ENCODE data around the gene ATP6AP1. TPM values are rescaled to one million over a fixed set of nuclear protein-coding genes. Genes with fewer than 3 reads are reported as not detected.
A peak's percentile ranks its signal among the peaks of the same experiment; 100 is the strongest.

Gene ATP6AP1
- polyA plus RNA-seq, 4 donors, result 34.0 to 157 (median 57.4) TPM

DNA sequence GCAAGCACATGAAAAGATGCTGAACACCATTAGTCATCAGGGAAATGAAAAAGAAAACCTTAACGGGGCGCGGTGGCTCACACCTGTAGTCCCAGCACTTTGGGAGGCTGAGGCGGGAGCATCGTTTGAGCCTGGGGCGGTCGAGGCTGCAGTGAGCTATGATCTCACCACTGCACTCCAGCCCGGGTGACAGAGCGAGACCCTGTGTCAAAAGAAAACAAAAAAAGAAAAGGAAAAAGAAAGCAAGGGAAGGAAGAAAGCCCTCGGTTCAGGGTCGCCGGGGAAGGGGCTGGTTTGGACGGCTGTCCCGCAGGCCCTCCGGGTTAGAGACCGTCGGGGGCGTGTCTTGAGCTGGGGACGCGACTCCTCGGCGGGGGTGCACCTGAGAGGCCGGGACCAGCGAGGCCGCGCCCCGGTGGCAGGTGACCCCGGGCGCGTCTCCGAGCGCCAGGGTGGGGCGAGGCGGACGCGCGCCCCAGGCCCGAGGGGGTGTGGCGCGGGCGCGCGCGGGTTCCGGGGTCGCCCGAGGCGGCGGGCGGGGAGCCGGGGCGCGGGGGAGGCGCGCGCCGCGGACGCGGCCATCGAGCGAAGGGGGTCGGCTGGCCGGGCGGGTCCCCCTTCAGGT, 29.1 kb downstream of the ATP6AP1 start:
- Histone ChIP-seq H3K27me3 (ENCODE audit: control insufficient read depth in 3 of 3, insufficient read depth in 3 of 3, low read length in 3 of 3) (no peaks in the 10 kb centered on the region), H3K4me1 (ENCODE audit: control insufficient read depth in 3 of 3, insufficient read depth in 2 of 3, low read depth in 1 of 3, low read length in 2 of 3) (peaks cover 0 to 6% (median 0%) of the 10 kb centered on the region in 3 donors), H3K27ac (ENCODE audit: low read depth in 1 of 3, low read length in 2 of 3) (peak overlapping the region in 2 of 3 donors; percentile 53 to 62), H3K9me3 (ENCODE audit: control insufficient read depth in 2 of 2, insufficient read depth in 1 of 2, low read depth in 1 of 2, low read length in 1 of 2) (no peaks in the 10 kb centered on the region), H3K36me3 (ENCODE audit: control insufficient read depth in 3 of 3, insufficient read depth in 2 of 3, low read depth in 1 of 3, low read length in 3 of 3) (peaks cover 0 to 28% (median 0%) of the 10 kb centered on the region in 3 donors), H3K4me3 (ENCODE audit: low read depth in 1 of 3, low read length in 3 of 3) (peak overlapping the region; percentile 23 to 62 (median 47))
- WGBS, 3 donors, result 2 to 44% (median 17%) methylated on average over 34 to 65 of the region's 65 CpGs
- FAIRE-seq, result no peak
- peak; percentile 59 to 80 for DNase-seq

DNA sequence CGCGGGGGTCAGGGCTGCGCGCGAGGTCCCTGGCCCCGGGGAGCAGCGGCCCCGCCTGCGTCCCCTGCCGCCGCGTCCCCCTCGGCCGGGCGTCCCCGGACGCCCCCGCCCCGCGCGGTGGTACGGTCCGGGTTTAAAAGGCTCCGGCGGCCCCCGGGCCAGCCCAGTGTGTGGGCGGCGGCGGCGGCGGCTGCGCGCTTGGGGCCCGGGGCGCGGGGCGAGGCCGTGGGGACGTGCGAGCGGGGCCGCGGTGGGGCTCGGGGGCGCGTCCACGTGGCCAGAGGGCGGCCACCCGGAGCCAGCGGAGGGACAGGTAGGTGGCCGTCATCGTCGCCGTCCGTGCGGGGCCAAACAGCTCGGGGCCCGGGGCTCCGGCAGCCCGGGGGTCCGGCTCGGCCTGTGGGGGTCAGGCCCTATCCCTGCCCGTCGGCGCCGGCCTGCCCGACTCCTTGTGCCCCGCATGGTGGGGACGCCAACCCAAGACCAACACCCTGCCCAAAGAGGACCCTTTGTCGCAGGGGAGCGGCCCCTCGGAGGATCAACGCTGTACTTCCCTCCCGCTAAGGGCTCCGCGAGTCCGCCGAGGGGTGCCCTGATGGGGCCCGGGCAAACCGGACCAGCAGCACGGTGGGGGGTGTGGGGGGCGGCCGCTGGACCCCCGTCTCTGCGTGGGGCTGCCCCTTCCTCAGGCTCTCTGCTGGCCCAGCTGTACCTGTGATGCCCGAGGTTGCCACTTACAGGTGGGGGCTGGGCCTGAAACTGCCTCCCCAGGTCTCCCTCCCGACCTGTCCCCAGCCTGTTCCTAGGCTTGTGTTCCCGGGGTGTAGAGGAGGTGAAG, 29.9 kb downstream of the ATP6AP1 start, which contains the start of gene PLXNA3:
PLXNA3 (plus strand) TSS at position 166 of the 838 bp plus-strand sequence. CDS start 1,903 bp downstream, outside the sequence.
- Histone ChIP-seq H3K27me3 (ENCODE audit: control insufficient read depth in 3 of 3, insufficient read depth in 3 of 3, low read length in 3 of 3) (no peaks in the 10 kb centered on the region), H3K27ac (ENCODE audit: low read depth in 1 of 3, low read length in 2 of 3) (peak within 1 kb of the TSS in 2 of 3 donors; percentile 61 to 62), H3K4me3 (ENCODE audit: low read depth in 1 of 3, low read length in 3 of 3) (peak within 1 kb of the TSS; percentile 41 to 85 (median 62)), H3K4me1 (ENCODE audit: control insufficient read depth in 3 of 3, insufficient read depth in 2 of 3, low read depth in 1 of 3, low read length in 2 of 3) (peaks cover 0 to 6% (median 0%) of the 10 kb centered on the region in 3 donors), H3K9me3 (ENCODE audit: control insufficient read depth in 2 of 2, insufficient read depth in 1 of 2, low read depth in 1 of 2, low read length in 1 of 2) (no peaks in the 10 kb centered on the region), H3K36me3 (ENCODE audit: control insufficient read depth in 3 of 3, insufficient read depth in 2 of 3, low read depth in 1 of 3, low read length in 3 of 3) (peaks cover 0 to 32% (median 0%) of the 10 kb centered on the region in 3 donors)
- peak; percentile 36 to 78 for DNase-seq
- WGBS, 3 donors, result 0 to 48% (median 8%) methylated on average over 29 to 88 of the region's 88 CpGs
- no peak for FAIRE-seq

DNA sequence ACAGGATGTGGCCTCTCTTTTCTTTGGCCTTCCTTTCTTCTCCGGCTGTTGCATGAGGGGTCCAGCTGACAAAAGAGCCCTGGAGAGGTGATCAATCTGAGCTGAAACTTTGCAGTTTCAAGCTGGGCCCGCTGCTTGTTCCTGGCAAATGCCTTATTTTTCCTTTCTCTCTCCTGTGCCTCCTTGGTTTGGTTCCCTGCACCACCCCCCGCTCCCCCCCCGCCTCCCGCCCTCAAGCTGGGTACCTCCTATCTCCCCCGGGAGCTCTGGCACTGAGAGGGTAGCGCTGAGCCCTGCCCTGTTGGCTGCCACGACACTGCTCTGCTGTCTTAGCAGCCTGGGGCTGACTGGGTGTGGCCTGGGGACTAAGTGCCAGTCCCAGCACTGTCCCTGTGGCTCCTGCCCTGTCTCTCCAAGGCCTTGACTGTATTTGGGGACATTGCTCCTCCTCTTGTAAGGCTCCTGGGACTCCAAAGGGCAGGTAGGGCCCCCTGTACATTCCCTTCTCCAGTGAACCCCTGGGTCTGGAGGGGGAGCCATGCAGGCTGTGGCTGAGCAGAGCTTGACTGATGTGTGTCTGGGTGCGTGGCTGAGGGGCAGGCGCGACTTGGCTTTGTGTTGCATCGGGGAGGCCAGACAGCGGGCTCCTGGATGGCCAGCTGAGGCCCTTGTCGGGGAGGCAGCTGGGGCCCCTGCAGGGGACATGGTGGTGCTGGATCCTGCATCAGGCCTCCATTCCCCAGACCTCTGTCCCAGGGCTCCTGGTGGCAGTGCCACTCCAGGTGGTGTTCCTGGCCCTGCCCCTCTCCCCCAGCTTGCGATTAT, 30.7 kb downstream of the ATP6AP1 start:
- WGBS, 3 donors, result 22 to 54% (median 34%) methylated on average over 6 to 15 of the region's 15 CpGs
- no peaks in the 10 kb centered on the region for H3K9me3 ChIP-seq (ENCODE audit: control insufficient read depth in 2 of 2, insufficient read depth in 1 of 2, low read depth in 1 of 2, low read length in 1 of 2)
- peak overlapping the region; percentile 41 to 85 (median 62) for H3K4me3 ChIP-seq (ENCODE audit: low read depth in 1 of 3, low read length in 3 of 3)
- peak; percentile 46 to 60 for DNase-seq
- no peaks in the 10 kb centered on the region for H3K27me3 ChIP-seq (ENCODE audit: control insufficient read depth in 3 of 3, insufficient read depth in 3 of 3, low read length in 3 of 3)
- no peak for FAIRE-seq
- peaks cover 0 to 39% (median 0%) of the 10 kb centered on the region in 3 donors for H3K36me3 ChIP-seq (ENCODE audit: control insufficient read depth in 3 of 3, insufficient read depth in 2 of 3, low read depth in 1 of 3, low read length in 3 of 3)
- H3K27ac ChIP-seq (ENCODE audit: low read depth in 1 of 3, low read length in 2 of 3), result peak overlapping the region in 2 of 3 donors; percentile 54 to 61
- H3K4me1 ChIP-seq (ENCODE audit: control insufficient read depth in 3 of 3, insufficient read depth in 2 of 3, low read depth in 1 of 3, low read length in 2 of 3), result peaks cover 0 to 6% (median 0%) of the 10 kb centered on the region in 3 donors

DNA sequence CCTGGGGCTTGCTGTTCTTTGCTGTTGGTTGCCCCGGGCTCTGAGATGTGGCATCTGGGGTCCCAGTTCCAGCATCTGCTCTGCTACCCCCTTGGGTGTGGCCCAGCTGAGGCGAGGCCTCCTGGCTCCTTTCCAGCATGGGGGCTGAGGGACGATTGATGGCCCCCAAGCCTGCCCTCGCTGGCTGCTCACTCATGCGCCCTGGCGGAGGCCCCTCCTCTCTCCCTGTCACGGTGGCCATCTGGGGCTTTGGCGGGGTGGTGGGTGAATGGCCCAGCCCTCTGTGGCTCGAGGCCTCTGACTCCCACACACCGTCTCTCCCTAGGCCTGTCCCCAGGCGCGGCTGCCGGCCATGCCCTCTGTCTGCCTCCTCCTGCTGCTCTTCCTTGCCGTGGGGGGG, 31.4 kb downstream of the ATP6AP1 start:
- DNase-seq (no peak), FAIRE-seq (no peak)
- peak overlapping the region in 1 of 3 donors; percentile 85 for H3K4me3 ChIP-seq (ENCODE audit: low read depth in 1 of 3, low read length in 3 of 3)
- no peaks in the 10 kb centered on the region for H3K9me3 ChIP-seq (ENCODE audit: control insufficient read depth in 2 of 2, insufficient read depth in 1 of 2, low read depth in 1 of 2, low read length in 1 of 2)
- H3K27me3 ChIP-seq (ENCODE audit: control insufficient read depth in 3 of 3, insufficient read depth in 3 of 3, low read length in 3 of 3), result no peaks in the 10 kb centered on the region
- H3K36me3 ChIP-seq (ENCODE audit: control insufficient read depth in 3 of 3, insufficient read depth in 2 of 3, low read depth in 1 of 3, low read length in 3 of 3), result peaks cover 0 to 46% (median 0%) of the 10 kb centered on the region in 3 donors
- 53 to 81% (median 80%) methylated on average over 10 to 14 of the region's 14 CpGs for WGBS, 3 donors
- no peak overlapping the region for H3K27ac ChIP-seq (ENCODE audit: low read depth in 1 of 3, low read length in 2 of 3)
- H3K4me1 ChIP-seq (ENCODE audit: control insufficient read depth in 3 of 3, insufficient read depth in 2 of 3, low read depth in 1 of 3, low read length in 2 of 3), result peaks cover 0 to 6% (median 0%) of the 10 kb centered on the region in 3 donors

DNA sequence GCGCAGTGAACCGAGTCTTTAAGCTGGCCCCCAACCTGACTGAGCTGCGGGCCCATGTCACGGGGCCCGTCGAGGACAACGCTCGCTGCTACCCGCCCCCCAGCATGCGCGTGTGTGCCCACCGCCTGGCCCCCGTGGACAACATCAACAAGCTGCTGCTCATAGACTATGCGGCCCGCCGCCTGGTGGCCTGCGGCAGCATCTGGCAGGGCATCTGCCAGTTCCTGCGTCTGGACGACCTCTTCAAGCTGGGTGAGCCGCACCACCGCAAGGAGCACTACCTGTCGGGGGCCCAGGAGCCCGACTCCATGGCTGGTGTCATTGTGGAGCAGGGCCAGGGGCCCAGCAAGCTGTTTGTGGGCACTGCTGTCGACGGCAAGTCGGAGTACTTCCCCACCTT, 31.8 kb downstream of the ATP6AP1 start:
- no peaks in the 10 kb centered on the region for H3K27me3 ChIP-seq (ENCODE audit: control insufficient read depth in 3 of 3, insufficient read depth in 3 of 3, low read length in 3 of 3)
- FAIRE-seq (no peak), DNase-seq (no peak)
- H3K4me3 ChIP-seq (ENCODE audit: low read depth in 1 of 3, low read length in 3 of 3), result no peak overlapping the region
- H3K36me3 ChIP-seq (ENCODE audit: control insufficient read depth in 3 of 3, insufficient read depth in 2 of 3, low read depth in 1 of 3, low read length in 3 of 3), result peaks cover 0 to 51% (median 0%) of the 10 kb centered on the region in 3 donors
- WGBS, 3 donors, result 88 to 97% (median 91%) methylated on average over 16 to 26 of the region's 26 CpGs
- H3K27ac ChIP-seq (ENCODE audit: low read depth in 1 of 3, low read length in 2 of 3), result no peak overlapping the region
- H3K9me3 ChIP-seq (ENCODE audit: control insufficient read depth in 2 of 2, insufficient read depth in 1 of 2, low read depth in 1 of 2, low read length in 1 of 2), result no peaks in the 10 kb centered on the region
- H3K4me1 ChIP-seq (ENCODE audit: control insufficient read depth in 3 of 3, insufficient read depth in 2 of 3, low read depth in 1 of 3, low read length in 2 of 3), result peaks cover 0 to 6% (median 0%) of the 10 kb centered on the region in 3 donors

DNA sequence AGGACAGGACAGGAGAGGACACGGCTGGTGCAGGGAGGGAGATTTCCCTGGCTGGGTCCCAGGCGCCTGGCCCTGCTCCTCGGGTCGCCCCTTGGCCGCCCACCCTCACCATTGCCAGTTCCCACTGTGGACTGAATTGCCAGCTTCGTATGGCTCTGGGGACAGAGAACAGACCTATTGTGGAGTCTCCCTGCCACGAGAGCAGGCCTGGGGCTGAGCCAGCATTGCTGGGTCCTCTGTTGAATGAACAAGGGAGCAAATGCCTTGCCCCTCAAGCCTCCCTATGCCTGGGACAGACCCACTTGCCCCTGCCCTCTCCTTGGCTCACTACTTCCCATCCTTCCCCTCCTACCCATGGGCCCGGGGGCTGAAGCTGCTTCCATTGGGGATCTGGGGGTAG, 33.9 kb downstream of the ATP6AP1 start:
- 80 to 92% (median 87%) methylated on average over 2 to 8 of the region's 8 CpGs for WGBS, 3 donors
- Histone ChIP-seq H3K27ac (ENCODE audit: low read depth in 1 of 3, low read length in 2 of 3) (no peak overlapping the region), H3K4me1 (ENCODE audit: control insufficient read depth in 3 of 3, insufficient read depth in 2 of 3, low read depth in 1 of 3, low read length in 2 of 3) (peaks cover 0 to 6% (median 0%) of the 10 kb centered on the region in 3 donors), H3K36me3 (ENCODE audit: control insufficient read depth in 3 of 3, insufficient read depth in 2 of 3, low read depth in 1 of 3, low read length in 3 of 3) (peaks cover 0 to 70% (median 0%) of the 10 kb centered on the region in 3 donors), H3K9me3 (ENCODE audit: control insufficient read depth in 2 of 2, insufficient read depth in 1 of 2, low read depth in 1 of 2, low read length in 1 of 2) (no peaks in the 10 kb centered on the region), H3K4me3 (ENCODE audit: low read depth in 1 of 3, low read length in 3 of 3) (no peak overlapping the region), H3K27me3 (ENCODE audit: control insufficient read depth in 3 of 3, insufficient read depth in 3 of 3, low read length in 3 of 3) (no peaks in the 10 kb centered on the region)
- FAIRE-seq, result no peak
- no peak for DNase-seq

DNA sequence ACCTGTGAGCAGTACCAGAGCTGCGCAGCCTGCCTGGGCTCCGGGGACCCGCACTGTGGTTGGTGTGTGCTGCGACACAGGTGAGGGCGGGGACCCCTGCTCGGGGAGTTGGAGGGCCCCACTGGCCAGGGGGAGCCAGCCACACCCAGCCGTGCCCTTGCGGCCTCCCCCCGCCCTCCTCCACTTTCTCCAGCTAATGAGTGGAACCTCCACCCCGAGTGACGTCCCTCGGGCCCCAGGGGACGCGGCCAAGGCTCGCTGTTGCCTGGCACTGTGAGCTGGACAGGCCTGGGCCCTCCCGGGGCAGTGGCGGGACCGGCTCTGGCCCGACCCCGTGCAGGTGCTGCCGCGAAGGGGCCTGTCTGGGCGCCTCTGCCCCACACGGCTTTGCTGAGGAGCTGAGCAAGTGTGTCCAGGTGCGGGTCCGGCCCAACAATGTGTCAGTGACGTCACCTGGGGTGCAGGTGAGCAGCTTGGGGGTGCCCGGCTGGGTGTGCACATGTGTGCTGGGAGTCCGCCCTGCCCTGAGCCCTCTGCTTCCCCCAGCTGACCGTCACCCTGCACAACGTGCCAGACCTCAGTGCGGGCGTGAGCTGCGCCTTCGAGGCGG, 35.2 kb downstream of the ATP6AP1 start:
- Histone ChIP-seq H3K27me3 (ENCODE audit: control insufficient read depth in 3 of 3, insufficient read depth in 3 of 3, low read length in 3 of 3) (no peaks in the 10 kb centered on the region), H3K9me3 (ENCODE audit: control insufficient read depth in 2 of 2, insufficient read depth in 1 of 2, low read depth in 1 of 2, low read length in 1 of 2) (no peaks in the 10 kb centered on the region), H3K36me3 (ENCODE audit: control insufficient read depth in 3 of 3, insufficient read depth in 2 of 3, low read depth in 1 of 3, low read length in 3 of 3) (peaks cover 0 to 83% (median 0%) of the 10 kb centered on the region in 3 donors), H3K27ac (ENCODE audit: low read depth in 1 of 3, low read length in 2 of 3) (no peak overlapping the region), H3K4me1 (ENCODE audit: control insufficient read depth in 3 of 3, insufficient read depth in 2 of 3, low read depth in 1 of 3, low read length in 2 of 3) (peaks cover 0 to 6% (median 0%) of the 10 kb centered on the region in 3 donors), H3K4me3 (ENCODE audit: low read depth in 1 of 3, low read length in 3 of 3) (no peak overlapping the region)
- FAIRE-seq, result no peak
- 91 to 93% (median 93%) methylated on average over 18 to 36 of the region's 36 CpGs for WGBS, 3 donors
- no peak for DNase-seq

Measured in small intestine (tissue), 7 donors.